ENCODE results near the gene DCXR.

DNA sequence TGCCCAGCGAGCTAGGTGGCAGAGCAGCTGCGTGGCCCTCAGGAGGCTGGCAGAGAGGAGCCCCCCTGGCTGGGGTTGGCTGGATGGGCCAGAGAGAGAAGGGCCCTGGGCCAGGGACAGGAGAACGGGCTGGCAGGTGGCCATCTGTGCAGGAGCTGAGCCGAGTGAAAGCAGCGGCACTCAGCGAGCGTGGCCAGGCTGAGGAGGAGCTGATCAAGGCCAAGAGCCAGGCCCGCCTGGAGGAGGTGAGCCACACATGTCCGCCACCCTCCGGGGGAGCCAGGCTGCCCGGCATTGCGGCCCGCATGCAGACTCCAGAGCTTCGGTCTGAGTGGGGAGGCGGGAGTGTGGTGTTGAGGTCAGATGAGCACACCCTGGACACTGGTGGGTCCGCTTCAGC is 8.1 kb downstream of the DCXR start:
- no peak for TF ChIP-seq POLR2A (IDR thresholded peaks at IDR 0.05; ENCODE audit: low read depth)
- no peak for TF ChIP-seq POLR2AphosphoS5 (IDR thresholded peaks at IDR 0.05)
- no peak for TF ChIP-seq CTCF (IDR thresholded peaks at IDR 0.05)
